Stimulated activated CD4-positive, alpha-beta T cell treated with anti-CD3 and anti-CD28 coated beads, Interleukin-2, amount 100 ng/mL, for 48 hours (primary cell): ENCODE results near the gene PPFIBP1.
"Not testable (repeated sequence)": the region's sequence is repeated elsewhere in the genome, so short reads cannot be mapped to it uniquely, and the experiment has no call there.

Experiments used
- DNase-seq, 2 donors: peaks; one replicate each; pipeline ENCODE4 v3.0.0-alpha.2; 2020

Gene PPFIBP1

GRCh38 chr12:27631365-27631764 is 107.4 kb downstream of the PPFIBP1 start:
- DNase-seq: no peak

- no peak for DNase-seq
Observed at GRCh38 chr12:27631813-27632491, 107.9 kb downstream of the PPFIBP1 start.

DNA sequence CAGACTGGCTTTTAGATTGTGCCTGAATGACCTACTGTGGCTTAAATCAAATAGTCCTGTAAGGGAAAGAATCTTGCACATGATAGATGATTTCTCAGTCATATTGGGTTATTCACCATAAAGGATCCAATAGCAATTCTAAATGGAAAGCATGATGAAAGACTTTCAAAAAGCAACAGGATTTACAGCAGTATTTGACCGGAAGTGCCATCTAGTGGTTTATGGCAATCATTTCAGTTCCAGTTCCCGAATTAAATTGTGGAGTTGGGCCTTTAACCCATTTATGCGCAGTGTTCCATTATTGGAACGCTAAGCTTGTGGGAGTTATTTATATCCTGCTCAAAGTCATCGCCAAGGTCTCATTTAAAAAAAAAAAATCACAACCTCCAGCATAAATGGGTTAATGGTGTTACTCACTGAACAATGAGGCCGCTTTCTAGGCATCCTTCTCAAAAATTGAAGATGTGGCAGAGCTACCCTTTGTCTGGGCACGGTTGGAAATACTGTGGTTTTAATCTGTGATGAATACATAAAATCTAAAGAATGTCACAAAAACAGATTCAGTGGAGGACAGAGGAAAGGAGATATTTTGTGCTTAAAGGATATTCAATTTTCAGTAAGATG is 111.5 kb downstream of the PPFIBP1 start:
- DNase-seq: no peak

DNA sequence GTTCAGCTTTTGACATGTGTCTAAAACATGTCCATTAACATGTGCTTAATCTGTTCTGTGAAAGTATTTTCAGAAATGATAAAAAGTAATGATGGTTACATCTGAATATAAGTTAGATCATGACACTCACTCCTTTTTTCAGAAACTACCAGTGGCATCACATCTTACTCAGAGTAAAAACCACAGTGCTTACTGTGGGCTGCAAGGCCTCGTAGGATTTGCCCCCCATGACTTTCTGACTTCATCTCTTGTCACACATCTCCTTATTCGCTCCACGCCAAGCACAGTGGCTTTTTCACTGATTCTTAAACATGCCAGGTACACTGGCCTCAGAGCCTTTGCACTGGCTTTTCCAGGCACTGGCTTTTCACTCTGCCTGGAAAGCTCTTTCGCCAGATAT is 112.6 kb downstream of the PPFIBP1 start:
- DNase-seq: not testable (repeated sequence)

GRCh38 chr12:27637524-27637923 is 113.5 kb downstream of the PPFIBP1 start:
- DNase-seq: no peak

- no peak for DNase-seq
Observed at GRCh38 chr12:27639265-27639664, 115.3 kb downstream of the PPFIBP1 start.

DNA sequence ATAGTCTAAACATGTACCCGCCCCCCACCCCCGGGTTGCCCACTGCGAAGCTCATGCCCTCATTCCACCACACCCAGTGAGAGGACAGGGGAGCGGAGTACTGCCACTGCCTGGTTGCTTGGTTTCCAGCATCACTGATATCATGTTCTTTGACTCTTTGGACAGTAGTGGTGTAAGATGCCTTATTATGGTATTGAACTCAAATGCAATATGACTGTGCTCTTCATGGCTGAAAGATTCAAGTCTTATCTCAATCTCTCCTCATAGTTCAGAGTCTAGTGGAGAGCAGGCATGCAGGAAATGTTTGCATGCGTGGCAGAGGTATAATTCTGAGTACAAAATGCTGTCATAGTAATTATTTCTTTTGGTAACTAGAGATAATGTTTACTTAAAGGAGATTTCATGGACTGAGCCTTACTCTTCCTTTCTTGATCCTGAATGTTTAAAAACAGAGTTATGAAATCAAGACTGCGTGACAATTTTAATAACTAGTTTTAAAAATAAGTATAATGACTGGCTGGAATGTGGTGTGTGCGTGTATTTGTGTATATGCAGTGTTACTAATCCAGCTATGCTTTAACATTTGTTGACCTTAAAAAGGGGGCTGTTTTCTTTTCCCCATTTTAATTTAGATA is 116.7 kb downstream of the PPFIBP1 start:
- not testable (repeated sequence) for DNase-seq

- DNase-seq: not testable (repeated sequence)
Observed at GRCh38 chr12:27642361-27642760, 118.4 kb downstream of the PPFIBP1 start.

DNA sequence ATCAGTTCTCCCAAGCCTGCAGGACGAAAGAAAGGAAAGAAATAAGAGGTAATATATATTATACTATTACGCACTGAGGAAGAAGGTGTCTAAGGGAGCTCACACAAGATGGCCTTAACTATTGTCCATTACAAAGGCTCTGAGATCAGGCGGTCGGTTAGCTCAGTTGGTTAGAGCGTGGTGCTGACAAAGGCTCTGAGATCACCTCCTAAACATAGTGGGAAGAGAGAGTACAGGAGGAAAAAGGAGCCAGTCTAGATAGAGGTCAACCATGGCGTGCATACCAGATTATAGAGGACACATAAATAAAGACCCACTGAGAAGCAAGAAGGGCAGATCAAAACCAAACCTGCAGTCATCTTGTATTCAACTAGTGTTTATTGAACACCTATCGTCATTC is 118.9 kb downstream of the PPFIBP1 start:
- not testable (repeated sequence) for DNase-seq

DNA sequence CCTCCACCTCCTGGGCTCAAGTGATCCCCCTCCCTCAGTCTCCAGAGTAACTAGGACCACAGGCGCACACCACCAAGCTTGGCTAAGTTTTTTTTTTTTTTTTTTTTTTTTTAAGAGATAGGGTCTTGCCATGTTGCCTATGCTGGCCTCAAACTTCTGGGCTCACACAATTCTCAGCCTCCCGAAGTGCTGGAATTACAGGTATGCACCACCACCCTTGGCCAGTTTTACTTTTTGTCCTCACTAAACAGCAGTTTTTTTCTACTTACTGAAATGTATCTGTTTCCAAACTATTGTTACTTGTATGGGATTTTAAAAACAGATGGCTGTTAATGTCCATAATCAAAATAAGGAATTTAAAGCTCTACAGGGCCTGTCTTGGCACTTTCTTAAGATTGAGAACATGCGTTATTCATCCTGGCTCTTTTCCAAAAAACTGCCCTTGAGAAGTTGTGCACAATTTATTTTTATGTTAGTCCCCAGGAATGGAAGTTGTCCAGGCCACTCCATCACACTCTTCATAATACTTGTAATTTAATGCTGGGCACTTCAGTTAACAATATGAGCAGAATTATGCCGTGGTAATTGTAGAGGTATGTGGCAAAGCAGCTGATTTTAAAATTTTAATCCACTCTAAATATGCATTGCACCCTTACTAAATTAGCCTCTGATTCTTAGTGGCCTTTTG is 120.3 kb downstream of the PPFIBP1 start:
- DNase-seq: no peak

DNA sequence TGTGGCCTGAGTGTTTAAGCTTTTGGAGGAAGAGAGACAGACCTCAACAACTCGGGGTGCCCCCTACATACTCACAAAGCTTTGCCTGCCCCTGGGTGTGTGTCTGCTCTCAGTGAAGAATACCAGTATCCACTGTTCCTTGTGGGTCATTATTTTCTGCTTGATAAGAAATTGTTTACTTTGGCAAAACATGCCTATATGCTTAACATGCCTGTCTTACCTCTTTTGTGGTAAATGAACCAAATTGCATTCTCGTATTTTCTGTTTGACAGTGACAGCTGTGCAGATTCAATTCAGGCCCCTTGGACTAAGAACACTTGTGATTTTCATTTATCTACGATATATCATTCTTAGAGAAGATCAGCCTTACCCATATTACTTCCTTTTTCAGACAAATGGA is 121.7 kb downstream of the PPFIBP1 start:
- no peak for DNase-seq

DNA sequence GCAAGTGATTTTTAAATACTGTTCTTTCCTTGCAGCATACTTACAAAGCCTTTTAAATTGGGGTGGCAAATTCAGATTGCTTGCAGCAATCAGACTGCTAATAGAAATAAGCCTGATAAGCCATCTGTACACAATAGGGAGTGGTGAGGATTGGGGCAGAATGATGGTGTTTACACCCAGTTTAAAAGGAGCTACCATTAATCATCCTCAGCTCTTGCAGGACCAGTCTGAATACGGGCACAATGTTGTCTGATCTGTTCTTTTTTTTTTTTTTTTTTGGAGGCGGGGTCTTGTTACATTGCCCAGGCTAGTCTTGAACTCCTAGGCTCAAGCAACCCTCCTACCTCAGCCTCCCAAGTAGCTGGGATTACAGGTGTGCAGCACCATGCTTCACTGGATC is 122.1 kb downstream of the PPFIBP1 start:
- DNase-seq: no peak

DNA sequence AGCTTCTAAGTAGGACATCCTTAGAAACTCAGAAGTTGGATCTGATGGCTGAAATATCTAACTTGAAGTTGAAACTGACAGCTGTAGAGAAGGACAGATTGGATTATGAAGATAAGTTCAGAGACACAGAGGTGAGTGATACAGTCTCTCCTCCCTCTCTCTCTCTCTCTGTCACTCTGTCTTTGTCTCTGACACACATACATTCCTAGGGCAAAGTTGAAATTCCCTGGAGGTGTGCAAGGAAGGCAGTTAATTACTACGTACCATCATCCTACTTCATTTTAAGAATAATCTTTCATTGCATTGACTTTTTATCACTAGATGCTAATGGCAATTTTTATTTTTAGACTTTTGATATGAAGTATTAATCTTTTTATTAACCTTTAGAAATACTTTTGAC is 126.0 kb downstream of the PPFIBP1 start:
- no peak for DNase-seq

GRCh38 chr12:27651201-27651600 is 127.2 kb downstream of the PPFIBP1 start:
- no peak for DNase-seq

DNA sequence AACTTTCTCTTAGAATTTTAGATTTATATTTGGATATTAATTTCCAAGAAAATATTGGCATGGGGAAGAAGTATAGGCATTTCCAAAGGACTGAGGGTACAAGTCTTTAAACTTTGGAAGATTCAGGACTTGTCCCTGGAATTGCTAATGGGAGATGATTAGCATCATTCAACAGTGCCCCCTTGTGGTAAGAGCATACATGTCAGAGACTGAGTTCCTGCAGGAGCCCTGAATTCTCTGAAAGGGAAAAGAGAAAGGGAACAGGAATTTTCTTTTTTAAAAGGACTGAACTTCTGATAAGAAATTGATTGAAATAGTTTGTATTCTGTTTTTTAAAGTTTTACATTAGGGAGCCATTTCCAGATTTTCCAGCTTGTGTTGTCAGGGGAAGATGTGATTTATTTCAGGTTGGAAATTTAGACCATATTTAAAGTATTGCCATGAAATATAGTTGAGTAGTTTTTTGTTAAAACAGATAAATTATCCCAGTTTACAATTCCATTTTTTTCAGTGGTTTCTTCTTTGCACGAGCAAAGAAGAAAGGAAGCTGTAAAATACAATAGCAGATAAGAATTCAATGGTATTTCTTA is 128.3 kb downstream of the PPFIBP1 start:
- DNase-seq: peak; percentile 30 to 32

DNA sequence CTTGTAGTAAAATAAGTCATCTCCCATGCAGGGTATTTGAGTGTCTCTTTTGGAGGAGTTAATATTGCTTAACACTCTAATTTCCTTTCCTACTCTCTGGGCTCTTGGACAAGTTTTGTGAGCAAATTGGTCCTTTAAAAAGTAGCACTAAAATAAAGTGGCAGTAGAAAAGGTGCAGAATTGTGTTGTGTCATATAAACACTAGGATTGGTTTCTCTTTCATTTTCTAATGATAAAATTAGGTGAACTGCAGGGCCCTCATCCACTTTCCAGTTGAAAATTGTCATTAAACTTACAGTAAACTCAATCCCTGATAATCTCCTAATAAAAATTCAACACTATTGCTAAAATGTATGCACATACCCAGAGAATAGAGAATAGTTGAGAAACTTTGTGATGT is 129.7 kb downstream of the PPFIBP1 start:
- DNase-seq: no peak

DNA sequence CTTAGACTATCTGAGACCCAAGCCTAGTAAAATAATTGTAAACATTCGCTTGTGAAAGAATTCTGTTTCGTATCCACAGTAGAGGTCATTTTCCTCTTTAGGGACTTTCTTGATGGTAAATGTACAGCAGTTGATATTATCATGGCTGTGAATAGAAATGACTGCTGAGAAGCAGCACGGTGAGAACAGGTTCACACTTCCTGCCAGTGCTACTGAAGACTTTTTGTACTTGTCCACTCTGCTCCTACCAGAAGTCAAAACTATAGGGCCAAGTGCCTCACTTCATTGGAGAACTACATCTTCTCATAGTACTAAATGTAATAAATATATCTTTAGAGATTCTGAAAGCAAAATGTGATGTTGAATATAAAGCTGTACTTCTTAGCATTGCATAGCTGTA is 131.5 kb downstream of the PPFIBP1 start:
- DNase-seq: not testable (repeated sequence)

GRCh38 chr12:27657296-27657695 is 133.3 kb downstream of the PPFIBP1 start:
- no peak for DNase-seq

DNA sequence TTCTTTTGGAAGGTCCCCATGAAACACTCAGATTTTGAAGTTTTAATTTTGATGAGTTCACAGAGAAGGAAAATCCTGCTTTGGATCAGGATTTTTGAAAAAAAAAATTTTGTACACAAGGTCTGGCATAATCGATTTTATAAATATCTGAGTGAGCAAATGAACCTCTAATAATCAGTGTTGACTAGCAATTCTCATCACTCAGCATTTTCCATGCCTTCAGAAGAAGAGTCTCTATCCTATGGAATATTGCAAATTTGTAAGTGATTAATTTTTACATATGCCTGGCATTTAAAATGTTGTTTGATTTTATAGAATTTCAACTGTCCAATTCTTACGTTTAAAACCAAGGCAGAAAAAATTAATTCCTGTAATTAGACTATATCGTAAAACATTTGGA is 141.7 kb downstream of the PPFIBP1 start:
- DNase-seq: no peak

DNA sequence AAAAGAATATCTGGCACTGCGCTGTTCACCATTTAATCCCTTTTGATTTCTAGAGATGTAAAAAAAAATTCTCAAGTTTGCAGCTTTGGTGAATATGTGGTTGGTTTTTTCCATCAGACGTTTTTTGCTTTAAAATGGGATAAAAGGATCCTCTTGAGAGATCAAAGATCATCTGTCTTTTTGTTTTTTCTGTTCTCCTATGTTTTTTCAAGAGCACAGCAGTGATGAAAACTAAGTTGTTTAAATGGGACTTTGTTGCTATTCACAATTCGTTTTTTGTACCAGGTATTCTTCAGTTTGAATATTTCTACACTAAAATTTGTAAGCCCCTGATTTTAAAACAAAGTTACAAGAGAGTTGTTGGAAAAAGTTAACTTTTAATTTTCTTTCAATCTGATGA is 142.5 kb downstream of the PPFIBP1 start:
- DNase-seq: no peak

DNA sequence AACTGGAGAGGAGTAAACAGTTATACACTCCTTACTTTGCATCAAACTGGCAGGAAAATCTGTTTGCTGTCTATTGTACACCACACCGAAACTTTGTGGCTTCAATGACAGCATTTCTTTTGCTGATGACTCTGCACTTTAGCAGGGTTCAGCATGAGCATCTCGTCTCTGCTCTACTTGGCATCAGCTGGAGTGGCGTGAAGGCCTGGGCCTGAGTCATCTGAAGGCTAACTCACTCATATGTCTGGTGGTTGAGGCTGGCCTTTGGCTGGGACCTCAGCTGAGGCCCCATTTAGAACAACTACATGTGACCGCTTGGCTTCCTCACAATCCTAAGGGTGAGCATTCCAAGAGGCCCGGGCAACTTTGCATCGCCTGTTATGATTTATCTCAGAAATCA is 143.5 kb downstream of the PPFIBP1 start:
- peak in 1 of 2 donors; percentile 3 for DNase-seq

DNA sequence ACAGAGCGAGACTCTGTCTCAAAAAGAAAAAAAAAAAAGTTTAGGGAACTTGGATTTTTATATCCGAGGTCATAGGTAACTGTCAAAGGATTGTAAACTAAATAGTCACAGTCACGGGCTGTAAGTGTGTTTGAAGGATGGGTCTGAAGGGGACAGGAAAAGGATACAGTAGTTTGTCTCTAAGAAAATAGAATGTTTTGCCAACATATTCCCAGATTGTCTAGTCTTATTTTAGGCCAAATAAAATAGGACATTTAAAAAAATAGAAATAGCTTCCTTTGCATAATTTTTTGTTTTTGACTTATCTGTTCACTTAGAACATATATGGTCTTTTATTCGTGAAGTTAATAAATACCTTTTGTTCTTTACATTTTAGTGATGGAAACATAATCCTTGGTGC is 148.0 kb downstream of the PPFIBP1 start:
- no peak for DNase-seq

- DNase-seq: no peak
Observed at GRCh38 chr12:27672643-27673042, 148.6 kb downstream of the PPFIBP1 start.
